HepG2 (cell line): ENCODE measurements around the gene PMS1. TPM values are rescaled to one million over a fixed set of nuclear protein-coding genes. Genes with fewer than 3 reads are reported as not detected.

Experiments used
- FOXO1 ChIP-seq: sonication (generic); formaldehyde crosslinking; IDR thresholded peaks from 2 replicates; pipeline ENCODE4 v1.4.0; 2020; ENCODE audit warnings: missing genetic modification reagents
- HNRNPLL ChIP-seq: fragments of 200-400 bp; formaldehyde crosslinking; IDR thresholded peaks from 2 replicates; pipeline ENCODE4 v1.6.1; 2017; ENCODE audit warnings: mild to moderate bottlenecking, low read depth, low read length; ENCODE audit not compliant: poor library complexity, severe bottlenecking
- MYNN ChIP-seq: sonication (generic); formaldehyde crosslinking; IDR thresholded peaks from 2 replicates; pipeline ENCODE4 v1.4.0; 2020; ENCODE audit warnings: mild to moderate bottlenecking, low read depth, missing genetic modification reagents
- NFRKB ChIP-seq: fragments of 450-650 bp; IDR thresholded peaks from 2 replicates; pipeline ENCODE4 v1.6.1; 2017
- PCBP2 ChIP-seq: fragments of 200-400 bp; formaldehyde crosslinking; optimal IDR thresholded peaks from 2 replicates; pipeline ENCODE3; 2018; ENCODE audit warnings: low read length, low read depth; ENCODE audit not compliant: poor library complexity, severe bottlenecking
- PHB2 ChIP-seq: fragments of 450-650 bp; IDR thresholded peaks from 2 replicates; pipeline ENCODE4 v1.6.1; 2018; ENCODE audit not compliant: partially characterized antibody
- RCOR2 ChIP-seq: IDR thresholded peaks from 2 replicates; pipeline ENCODE4 v1.6.1; 2016; ENCODE audit warnings: missing biosample characterization, missing genetic modification reagents
- RORA ChIP-seq: sonication (generic); formaldehyde crosslinking; IDR thresholded peaks from 2 replicates; pipeline ENCODE4 v1.5.0; 2020; ENCODE audit warnings: mild to moderate bottlenecking, missing genetic modification reagents, moderate library complexity
- THAP11 ChIP-seq: IDR thresholded peaks from 2 replicates; pipeline ENCODE4 v1.6.1; 2016; ENCODE audit warnings: missing biosample characterization, missing genetic modification reagents
- ZFAT ChIP-seq: sonication (generic); formaldehyde crosslinking; conservative IDR thresholded peaks from 2 replicates; pipeline ENCODE4 v1.8.1; 2023; ENCODE audit warnings: missing genetic modification reagents, inconsistent platforms
- ZNF274 ChIP-seq: sonication (generic); formaldehyde crosslinking; IDR thresholded peaks from 2 replicates; pipeline ENCODE4 v1.5.1; 2020; ENCODE audit warnings: mild to moderate bottlenecking, missing genetic modification reagents
- polyA plus RNA-seq, 8 experiments: library from polyadenylated mRNA; depleted of rRNA in 3 of 8; stranded (reverse) in 7 of 8; unstranded in 1 of 8; fragments of >200 nt; fragmentation: Illumina TruSeq in 4 of 8; extraction: Trizol in 4 of 8; gene quantifications; 2 replicates each; pipeline versions ENCODE4 v1.2.1 to v1.2.3, GENCODE V29; 2011 to 2016; ENCODE audit warnings: low read depth in 4 of 8, missing spikeins in 1 of 8, mixed read lengths in 1 of 8; ENCODE audit not compliant: insufficient read depth in 1 of 8
- total RNA-seq, 5 experiments: library from RNA; depleted of rRNA; stranded (reverse); fragments of >200 nt; fragmentation: Illumina TruSeq; extraction: Trizol; gene quantifications; 2 replicates each; pipeline ENCODE4 v1.2.3, GENCODE V29; 2016; ENCODE audit warnings: low read depth in 1 of 5
- TF ChIP-seq, protein P1 (sequence below), 2 experiments: sonication (generic) in 1 of 2; formaldehyde crosslinking in 1 of 2; IDR thresholded peaks; 2 replicates each; pipeline versions ENCODE4 v1.6.1 to v1.9.0; 2014 to 2022; ENCODE audit warnings: antibody characterized with exemption in 1 of 2, borderline replicate concordance in 1 of 2, inconsistent platforms in 1 of 2, low read depth in 1 of 2, missing genetic modification reagents in 1 of 2
- TF ChIP-seq, protein P2 (sequence below): sonication (generic); formaldehyde crosslinking; IDR thresholded peaks from 2 replicates; pipeline ENCODE4 v1.5.0; 2020; ENCODE audit warnings: missing genetic modification reagents, mild to moderate bottlenecking, borderline replicate concordance
- TF ChIP-seq, protein P3 (sequence below): sonication (generic); formaldehyde crosslinking; IDR thresholded peaks from 2 replicates; pipeline ENCODE4 v1.8.1; 2022; ENCODE audit warnings: mild to moderate bottlenecking, missing genetic modification reagents
- TF ChIP-seq, protein P4 (sequence below): sonication (generic); formaldehyde crosslinking; conservative IDR thresholded peaks from 2 replicates; pipeline ENCODE4 v1.8.0; 2022; ENCODE audit warnings: missing genetic modification reagents
- TF ChIP-seq, protein P5 (sequence below): sonication (generic); formaldehyde crosslinking; IDR thresholded peaks from 2 replicates; pipeline ENCODE4 v1.8.0; 2022; ENCODE audit warnings: missing genetic modification reagents, mild to moderate bottlenecking, inconsistent platforms, borderline replicate concordance

Gene PMS1
- total and polyA plus RNA-seq, 2 of the 13 experiments (the other 11 are each of a cell fraction or from before 2014, with no cell fraction given), result 14.6 to 39.9 TPM

DNA sequence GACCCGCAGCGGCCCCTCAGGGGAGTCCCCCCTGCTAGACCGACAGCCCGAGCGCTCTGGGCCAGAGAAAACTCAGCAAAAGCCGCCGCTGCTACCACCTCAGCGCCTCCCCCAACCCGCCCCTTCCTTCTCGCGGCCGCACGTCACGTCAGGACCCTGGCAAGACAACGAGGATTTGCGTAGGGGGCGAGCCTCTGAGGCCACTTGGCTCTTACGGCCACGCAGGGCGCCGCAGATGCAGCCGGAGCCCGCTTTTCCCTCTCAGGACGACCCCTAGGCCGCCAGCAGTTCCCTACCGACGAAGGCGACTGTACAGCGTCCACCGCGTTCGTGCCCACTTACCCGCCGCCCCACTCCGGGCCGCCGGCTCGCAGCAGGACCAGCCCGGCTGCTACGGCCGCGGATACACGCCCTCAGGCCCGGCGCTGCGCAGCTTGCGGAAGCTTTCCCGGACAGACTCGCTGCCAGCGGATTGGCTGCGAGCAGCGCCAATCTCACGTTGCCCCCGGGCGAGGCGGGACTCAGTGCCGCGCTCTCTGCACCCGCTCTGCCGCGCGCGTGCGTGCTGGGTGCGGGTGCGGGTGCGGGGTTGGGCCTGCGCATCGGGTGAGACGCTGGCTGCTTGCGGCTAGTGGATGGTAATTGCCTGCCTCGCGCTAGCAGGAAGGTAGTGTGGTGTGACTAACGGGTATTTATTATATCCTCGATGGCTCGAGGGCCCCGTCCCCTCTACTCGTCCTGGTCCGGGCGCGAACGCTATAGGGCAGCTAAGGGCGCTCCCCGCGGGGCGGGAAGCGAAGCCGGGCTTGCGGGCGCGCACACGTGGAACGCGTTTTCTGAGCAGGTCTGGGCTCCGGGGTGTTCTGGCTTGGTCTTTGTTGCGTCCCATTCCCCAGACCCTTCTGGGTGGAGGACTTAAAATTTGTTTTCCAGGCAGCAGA lies at the start of gene PMS1, which contains the start of gene ORMDL1 (continued):
- TF ChIP-seq, protein P1, sequence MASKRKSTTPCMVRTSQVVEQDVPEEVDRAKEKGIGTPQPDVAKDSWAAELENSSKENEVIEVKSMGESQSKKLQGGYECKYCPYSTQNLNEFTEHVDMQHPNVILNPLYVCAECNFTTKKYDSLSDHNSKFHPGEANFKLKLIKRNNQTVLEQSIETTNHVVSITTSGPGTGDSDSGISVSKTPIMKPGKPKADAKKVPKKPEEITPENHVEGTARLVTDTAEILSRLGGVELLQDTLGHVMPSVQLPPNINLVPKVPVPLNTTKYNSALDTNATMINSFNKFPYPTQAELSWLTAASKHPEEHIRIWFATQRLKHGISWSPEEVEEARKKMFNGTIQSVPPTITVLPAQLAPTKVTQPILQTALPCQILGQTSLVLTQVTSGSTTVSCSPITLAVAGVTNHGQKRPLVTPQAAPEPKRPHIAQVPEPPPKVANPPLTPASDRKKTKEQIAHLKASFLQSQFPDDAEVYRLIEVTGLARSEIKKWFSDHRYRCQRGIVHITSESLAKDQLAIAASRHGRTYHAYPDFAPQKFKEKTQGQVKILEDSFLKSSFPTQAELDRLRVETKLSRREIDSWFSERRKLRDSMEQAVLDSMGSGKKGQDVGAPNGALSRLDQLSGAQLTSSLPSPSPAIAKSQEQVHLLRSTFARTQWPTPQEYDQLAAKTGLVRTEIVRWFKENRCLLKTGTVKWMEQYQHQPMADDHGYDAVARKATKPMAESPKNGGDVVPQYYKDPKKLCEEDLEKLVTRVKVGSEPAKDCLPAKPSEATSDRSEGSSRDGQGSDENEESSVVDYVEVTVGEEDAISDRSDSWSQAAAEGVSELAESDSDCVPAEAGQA (IDR thresholded peaks at IDR 0.05; ENCODE audit: low read depth), result peak; percentile 80
- TF ChIP-seq, protein P1 (CRISPR knock-in tag; IDR thresholded peaks at IDR 0.05; ENCODE audit: borderline replicate concordance), result no peak; the same call in 1 of the 2 replicates
- no peak for TF ChIP-seq PCBP2
- TF ChIP-seq MYNN (CRISPR knock-in tag), result peak; percentile 41; the same call in 1 of the 2 replicates
- TF ChIP-seq, protein P2, sequence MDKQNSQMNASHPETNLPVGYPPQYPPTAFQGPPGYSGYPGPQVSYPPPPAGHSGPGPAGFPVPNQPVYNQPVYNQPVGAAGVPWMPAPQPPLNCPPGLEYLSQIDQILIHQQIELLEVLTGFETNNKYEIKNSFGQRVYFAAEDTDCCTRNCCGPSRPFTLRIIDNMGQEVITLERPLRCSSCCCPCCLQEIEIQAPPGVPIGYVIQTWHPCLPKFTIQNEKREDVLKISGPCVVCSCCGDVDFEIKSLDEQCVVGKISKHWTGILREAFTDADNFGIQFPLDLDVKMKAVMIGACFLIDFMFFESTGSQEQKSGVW (CRISPR knock-in tag), result peak; percentile 94; the same call in 1 of the 2 replicates
- TF ChIP-seq, protein P3, sequence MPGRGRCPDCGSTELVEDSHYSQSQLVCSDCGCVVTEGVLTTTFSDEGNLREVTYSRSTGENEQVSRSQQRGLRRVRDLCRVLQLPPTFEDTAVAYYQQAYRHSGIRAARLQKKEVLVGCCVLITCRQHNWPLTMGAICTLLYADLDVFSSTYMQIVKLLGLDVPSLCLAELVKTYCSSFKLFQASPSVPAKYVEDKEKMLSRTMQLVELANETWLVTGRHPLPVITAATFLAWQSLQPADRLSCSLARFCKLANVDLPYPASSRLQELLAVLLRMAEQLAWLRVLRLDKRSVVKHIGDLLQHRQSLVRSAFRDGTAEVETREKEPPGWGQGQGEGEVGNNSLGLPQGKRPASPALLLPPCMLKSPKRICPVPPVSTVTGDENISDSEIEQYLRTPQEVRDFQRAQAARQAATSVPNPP (CRISPR knock-in tag), result peak; percentile 99
- TF ChIP-seq PHB2, result no peak
- TF ChIP-seq RORA (CRISPR knock-in tag), result peak; percentile 75; the same call in 1 of the 2 replicates
- peak; percentile 38; the same call in 1 of the 2 replicates for TF ChIP-seq FOXO1
- TF ChIP-seq HNRNPLL, result peak; percentile 100
- peak; percentile 99 for TF ChIP-seq ZNF274 (CRISPR knock-in tag)
- no peak for TF ChIP-seq RCOR2
- TF ChIP-seq, protein P4, sequence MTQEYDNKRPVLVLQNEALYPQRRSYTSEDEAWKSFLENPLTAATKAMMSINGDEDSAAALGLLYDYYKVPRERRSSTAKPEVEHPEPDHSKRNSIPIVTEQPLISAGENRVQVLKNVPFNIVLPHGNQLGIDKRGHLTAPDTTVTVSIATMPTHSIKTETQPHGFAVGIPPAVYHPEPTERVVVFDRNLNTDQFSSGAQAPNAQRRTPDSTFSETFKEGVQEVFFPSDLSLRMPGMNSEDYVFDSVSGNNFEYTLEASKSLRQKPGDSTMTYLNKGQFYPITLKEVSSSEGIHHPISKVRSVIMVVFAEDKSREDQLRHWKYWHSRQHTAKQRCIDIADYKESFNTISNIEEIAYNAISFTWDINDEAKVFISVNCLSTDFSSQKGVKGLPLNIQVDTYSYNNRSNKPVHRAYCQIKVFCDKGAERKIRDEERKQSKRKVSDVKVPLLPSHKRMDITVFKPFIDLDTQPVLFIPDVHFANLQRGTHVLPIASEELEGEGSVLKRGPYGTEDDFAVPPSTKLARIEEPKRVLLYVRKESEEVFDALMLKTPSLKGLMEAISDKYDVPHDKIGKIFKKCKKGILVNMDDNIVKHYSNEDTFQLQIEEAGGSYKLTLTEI, result 0 out of 2 replicates have a peak, but pooled peaks have one; percentile 15
- TF ChIP-seq, protein P5, sequence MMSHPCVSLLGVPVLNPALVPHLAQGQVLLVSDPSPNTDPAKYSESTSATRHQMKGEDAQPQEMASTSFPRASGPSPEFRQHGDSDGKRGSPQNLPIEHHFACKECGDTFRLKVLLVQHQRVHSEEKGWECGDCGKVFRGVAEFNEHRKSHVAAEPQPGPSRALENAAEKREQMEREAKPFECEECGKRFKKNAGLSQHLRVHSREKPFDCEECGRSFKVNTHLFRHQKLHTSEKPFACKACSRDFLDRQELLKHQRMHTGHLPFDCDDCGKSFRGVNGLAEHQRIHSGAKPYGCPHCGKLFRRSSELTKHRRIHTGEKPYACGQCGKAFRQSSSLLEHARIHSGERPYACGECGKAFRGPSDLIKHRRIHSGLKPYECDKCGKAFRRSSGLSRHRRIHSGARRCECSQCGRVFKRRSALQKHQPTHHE (CRISPR knock-in tag), result peak; percentile 97
- TF ChIP-seq ZFAT (CRISPR knock-in tag), result peak; percentile 80
- TF ChIP-seq NFRKB, result no peak
- peak; percentile 86 for TF ChIP-seq THAP11
